ENCODE measurements around the gene MTHFD1L.
"Not testable (repeated sequence)": the region's sequence is repeated elsewhere in the genome, so short reads cannot be mapped to it uniquely, and the experiment has no call there.

Gene MTHFD1L

DNA sequence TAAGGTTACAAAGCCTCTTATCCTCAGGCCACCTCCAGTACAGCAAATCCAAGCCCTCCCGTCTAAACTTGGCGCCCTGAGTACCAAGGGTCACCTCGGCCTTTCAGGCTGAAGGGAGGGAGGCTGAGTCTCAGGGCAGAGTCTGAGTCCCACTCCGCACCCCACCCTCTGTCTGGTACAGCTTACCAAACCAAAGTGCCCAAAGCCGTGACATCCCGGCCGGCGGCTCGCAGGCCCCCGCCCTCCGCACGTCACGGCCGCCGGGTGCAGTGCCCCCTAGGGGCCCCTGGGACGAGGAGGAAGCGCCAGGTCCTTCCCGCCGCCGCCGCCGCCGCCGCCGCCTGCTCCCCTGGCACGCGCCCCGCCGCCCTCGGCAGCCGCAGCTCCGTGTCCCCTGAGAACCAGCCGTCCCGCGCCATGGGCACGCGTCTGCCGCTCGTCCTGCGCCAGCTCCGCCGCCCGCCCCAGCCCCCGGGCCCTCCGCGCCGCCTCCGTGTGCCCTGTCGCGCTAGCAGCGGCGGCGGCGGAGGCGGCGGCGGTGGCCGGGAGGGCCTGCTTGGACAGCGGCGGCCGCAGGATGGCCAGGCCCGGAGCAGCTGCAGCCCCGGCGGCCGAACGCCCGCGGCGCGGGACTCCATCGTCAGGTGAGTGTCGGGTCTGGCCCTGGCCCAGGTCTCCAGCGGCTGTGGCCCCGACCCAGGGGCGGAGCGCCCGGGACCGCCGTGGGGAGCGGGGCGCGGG, at the start of gene MTHFD1L:
Gene MTHFD1L (plus strand): TSS at position 297 of the 741 bp plus-strand sequence. CDS start 121 bp downstream, at position 418.
- H3K9ac ChIP-seq (ENCODE audit: low read length): peak within 1 kb of the TSS; percentile 89
- H3K4me3 ChIP-seq (ENCODE audit: low read length): peak within 1 kb of the TSS; percentile 78
- H3K27ac ChIP-seq (ENCODE audit: low read depth, low read length): peak within 1 kb of the TSS; percentile 87
- peaks cover 3% of the 10 kb centered on the region for H3K4me1 ChIP-seq (ENCODE audit: control insufficient read depth, insufficient read depth, low read length)
- H3K36me3 ChIP-seq (ENCODE audit: control insufficient read depth, insufficient read depth, low read length): no peaks in the 10 kb centered on the region
- no peaks in the 10 kb centered on the region for H3K27me3 ChIP-seq (ENCODE audit: control insufficient read depth, insufficient read depth, low read length)

DNA sequence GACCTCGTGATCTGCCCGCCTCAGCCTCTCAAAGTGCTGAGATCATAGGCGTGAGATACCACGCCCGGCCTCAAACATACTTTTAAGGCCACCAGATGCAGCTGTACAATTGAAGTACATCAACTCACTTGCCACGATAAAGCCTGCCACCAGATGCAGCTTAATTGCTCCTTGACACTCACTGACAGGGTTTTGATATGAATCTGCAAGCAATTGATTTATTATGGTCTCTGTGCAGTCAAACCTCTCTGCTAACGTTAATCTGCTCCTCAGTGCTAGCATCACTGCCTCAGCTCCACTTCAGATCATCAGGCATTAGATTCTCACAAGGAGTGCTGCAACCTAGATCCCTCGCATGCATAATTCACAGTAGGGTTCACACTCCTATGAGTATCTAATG, 48.9 kb upstream of the MTHFD1L start:
- H3K9ac ChIP-seq (ENCODE audit: low read length); H3K27ac ChIP-seq (ENCODE audit: low read depth, low read length); H3K4me1 ChIP-seq (ENCODE audit: control insufficient read depth, insufficient read depth, low read length); H3K4me3 ChIP-seq (ENCODE audit: low read length); H3K27me3 ChIP-seq (ENCODE audit: control insufficient read depth, insufficient read depth, low read length); H3K36me3 ChIP-seq (ENCODE audit: control insufficient read depth, insufficient read depth, low read length): not testable (repeated sequence)

DNA sequence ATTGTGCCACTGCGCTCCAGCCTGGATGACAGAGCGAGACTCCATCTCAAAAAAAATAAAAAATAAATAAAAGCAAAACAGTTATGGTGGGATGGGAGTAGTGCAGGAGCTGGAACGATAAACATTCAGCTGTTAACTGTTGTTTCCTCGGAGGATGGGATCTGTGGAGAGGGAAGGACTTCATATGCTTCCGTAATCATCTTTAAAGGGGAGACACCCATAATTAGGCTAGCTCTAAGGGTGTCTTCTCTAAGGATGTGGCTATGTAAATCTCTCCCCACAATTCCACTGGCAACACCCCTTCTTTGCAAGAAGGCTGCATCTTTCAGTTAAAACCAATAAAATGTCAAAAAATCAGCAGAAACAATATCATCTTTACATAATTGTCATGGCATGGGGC, 42.6 kb upstream of the MTHFD1L start:
- H3K27ac ChIP-seq (ENCODE audit: low read depth, low read length): no peak overlapping the region
- H3K4me1 ChIP-seq (ENCODE audit: control insufficient read depth, insufficient read depth, low read length): no peaks in the 10 kb centered on the region
- no peaks in the 10 kb centered on the region for H3K36me3 ChIP-seq (ENCODE audit: control insufficient read depth, insufficient read depth, low read length)
- H3K27me3 ChIP-seq (ENCODE audit: control insufficient read depth, insufficient read depth, low read length): no peaks in the 10 kb centered on the region
- H3K9ac ChIP-seq (ENCODE audit: low read length): no peak overlapping the region
- H3K4me3 ChIP-seq (ENCODE audit: low read length): no peak overlapping the region

DNA sequence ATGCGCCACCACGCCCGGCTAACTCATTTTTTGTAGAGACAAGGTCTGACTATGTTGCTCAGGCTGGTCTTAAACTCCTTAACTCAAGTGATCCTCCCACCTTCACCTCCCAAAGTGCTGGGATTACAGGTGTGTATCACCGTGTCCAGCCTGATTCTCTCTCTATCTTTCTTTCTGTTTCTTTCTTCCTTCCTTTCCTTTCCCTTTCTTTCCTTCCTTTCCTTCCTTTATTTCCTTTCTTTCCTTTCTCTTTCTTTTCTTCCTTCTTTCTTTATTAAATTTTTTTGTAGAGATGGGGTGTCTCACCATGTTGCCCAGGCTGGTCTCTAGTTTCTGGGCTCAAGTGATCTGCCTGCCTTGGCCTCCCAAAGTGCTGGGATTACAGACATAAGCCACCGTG, 38.7 kb upstream of the MTHFD1L start:
- no peak overlapping the region for H3K27ac ChIP-seq (ENCODE audit: low read depth, low read length)
- H3K4me3 ChIP-seq (ENCODE audit: low read length): no peak overlapping the region
- H3K9ac ChIP-seq (ENCODE audit: low read length): no peak overlapping the region
- H3K4me1 ChIP-seq (ENCODE audit: control insufficient read depth, insufficient read depth, low read length): no peaks in the 10 kb centered on the region
- no peaks in the 10 kb centered on the region for H3K27me3 ChIP-seq (ENCODE audit: control insufficient read depth, insufficient read depth, low read length)
- peaks cover 3% of the 10 kb centered on the region for H3K36me3 ChIP-seq (ENCODE audit: control insufficient read depth, insufficient read depth, low read length)

DNA sequence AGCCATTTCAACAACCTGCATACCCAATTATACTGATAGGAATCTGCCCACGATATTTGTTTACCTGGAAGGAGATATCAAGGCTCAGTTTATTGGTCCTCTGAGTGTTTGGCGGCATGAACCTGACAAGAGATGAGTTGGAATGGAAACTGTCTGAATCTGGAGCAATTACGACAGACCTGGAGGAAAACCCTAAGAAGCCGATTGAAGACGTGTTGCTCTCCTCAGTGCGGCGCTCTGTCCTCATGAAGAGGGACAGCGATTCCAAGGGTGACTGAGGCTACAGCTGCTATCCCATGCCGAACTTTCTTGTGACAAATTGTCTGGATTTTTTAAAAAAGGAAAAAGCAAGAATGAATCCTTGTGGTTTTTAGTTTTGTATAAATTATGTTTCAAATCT, 37.4 kb upstream of the MTHFD1L start:
- not testable (repeated sequence) for H3K27me3 ChIP-seq (ENCODE audit: control insufficient read depth, insufficient read depth, low read length); H3K36me3 ChIP-seq (ENCODE audit: control insufficient read depth, insufficient read depth, low read length); H3K4me1 ChIP-seq (ENCODE audit: control insufficient read depth, insufficient read depth, low read length); H3K4me3 ChIP-seq (ENCODE audit: low read length); H3K27ac ChIP-seq (ENCODE audit: low read depth, low read length); H3K9ac ChIP-seq (ENCODE audit: low read length)

DNA sequence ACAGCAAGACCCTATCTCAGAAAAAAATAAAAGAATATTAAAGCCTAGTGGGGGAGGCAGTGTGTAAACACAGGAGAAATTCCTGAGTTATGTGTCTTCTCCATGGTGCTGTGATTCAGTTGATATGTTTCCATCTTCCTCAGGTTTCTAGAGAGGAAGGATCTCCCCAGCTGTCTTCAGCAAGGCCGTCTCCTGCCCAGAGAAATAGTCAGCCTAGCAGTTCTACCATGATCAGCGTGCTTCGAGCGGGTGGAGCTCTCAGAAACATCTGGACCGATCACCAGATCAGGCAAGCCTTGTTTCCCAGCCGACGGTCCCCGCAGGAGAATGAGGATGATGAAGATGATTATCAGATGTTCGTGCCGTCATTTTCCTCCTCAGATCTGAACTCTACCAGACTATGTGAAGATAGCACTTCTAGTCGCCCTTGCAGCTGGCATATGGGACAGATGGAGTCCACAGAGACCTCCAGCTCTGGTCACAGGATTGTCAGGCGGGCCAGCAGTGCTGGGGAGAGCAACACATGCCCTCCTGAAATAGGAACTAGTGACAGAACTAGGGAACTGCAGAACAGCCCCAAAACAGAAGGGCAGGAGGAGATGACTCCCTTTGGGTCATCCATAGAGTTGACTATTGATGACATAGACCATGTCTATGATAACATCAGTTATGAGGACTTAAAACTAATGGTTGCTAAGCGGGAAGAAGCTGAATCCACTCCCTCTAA, 34.9 kb upstream of the MTHFD1L start:
- H3K4me1 ChIP-seq (ENCODE audit: control insufficient read depth, insufficient read depth, low read length): no peaks in the 10 kb centered on the region
- no peaks in the 10 kb centered on the region for H3K27me3 ChIP-seq (ENCODE audit: control insufficient read depth, insufficient read depth, low read length)

DNA sequence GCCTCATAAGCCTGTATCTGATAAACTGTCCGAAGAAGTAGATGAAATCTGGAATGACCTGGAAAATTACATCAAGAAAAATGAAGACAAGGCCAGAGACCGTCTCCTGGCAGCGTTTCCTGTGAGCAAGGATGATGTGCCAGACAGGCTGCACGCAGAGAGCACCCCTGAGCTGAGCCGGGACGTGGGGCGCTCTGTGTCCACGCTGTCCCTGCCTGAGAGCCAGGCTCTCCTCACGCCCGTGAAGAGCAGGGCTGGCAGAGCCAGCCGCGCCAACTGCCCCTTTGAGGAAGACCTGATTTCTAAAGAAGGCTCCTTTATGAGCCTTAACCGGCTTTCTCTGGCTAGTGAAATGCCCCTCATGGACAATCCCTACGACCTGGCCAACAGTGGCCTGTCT, 33.9 kb upstream of the MTHFD1L start:
- Histone ChIP-seq H3K4me1 (ENCODE audit: control insufficient read depth, insufficient read depth, low read length) (no peaks in the 10 kb centered on the region), H3K27me3 (ENCODE audit: control insufficient read depth, insufficient read depth, low read length) (no peaks in the 10 kb centered on the region), H3K4me3 (ENCODE audit: low read length) (no peak overlapping the region), H3K9ac (ENCODE audit: low read length) (no peak overlapping the region), H3K36me3 (ENCODE audit: control insufficient read depth, insufficient read depth, low read length) (peaks cover 5% of the 10 kb centered on the region), H3K27ac (ENCODE audit: low read depth, low read length) (no peak overlapping the region)

More for the DNA sequence above, 34.9 kb upstream of the MTHFD1L start:
- Histone ChIP-seq H3K27ac (ENCODE audit: low read depth, low read length) (no peak overlapping the region), H3K36me3 (ENCODE audit: control insufficient read depth, insufficient read depth, low read length) (peaks cover 5% of the 10 kb centered on the region), H3K4me3 (ENCODE audit: low read length) (no peak overlapping the region), H3K9ac (ENCODE audit: low read length) (no peak overlapping the region)

DNA sequence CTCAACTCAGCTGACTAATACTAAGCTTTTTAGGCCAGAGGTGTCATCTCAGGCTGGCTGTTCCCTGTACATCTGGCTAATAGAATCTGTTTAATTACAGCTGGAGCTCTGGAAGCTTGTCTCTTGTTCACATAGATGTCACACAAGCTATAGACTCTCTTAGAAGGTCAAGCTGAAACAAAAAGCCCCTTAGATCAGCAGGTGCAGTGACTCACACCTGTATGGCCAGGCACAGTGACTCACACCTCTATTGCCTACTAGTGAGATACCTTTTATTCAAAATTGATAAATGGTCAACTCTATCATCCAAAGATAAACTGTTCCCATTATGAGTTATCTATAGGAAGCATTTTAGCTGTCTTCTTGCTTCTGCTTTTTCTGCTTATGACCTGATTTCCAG, 29.9 kb upstream of the MTHFD1L start:
- Histone ChIP-seq H3K4me3 (ENCODE audit: low read length) (no peak overlapping the region), H3K9ac (ENCODE audit: low read length) (no peak overlapping the region), H3K4me1 (ENCODE audit: control insufficient read depth, insufficient read depth, low read length) (no peaks in the 10 kb centered on the region), H3K36me3 (ENCODE audit: control insufficient read depth, insufficient read depth, low read length) (peaks cover 14% of the 10 kb centered on the region), H3K27ac (ENCODE audit: low read depth, low read length) (no peak overlapping the region), H3K27me3 (ENCODE audit: control insufficient read depth, insufficient read depth, low read length) (no peaks in the 10 kb centered on the region)

DNA sequence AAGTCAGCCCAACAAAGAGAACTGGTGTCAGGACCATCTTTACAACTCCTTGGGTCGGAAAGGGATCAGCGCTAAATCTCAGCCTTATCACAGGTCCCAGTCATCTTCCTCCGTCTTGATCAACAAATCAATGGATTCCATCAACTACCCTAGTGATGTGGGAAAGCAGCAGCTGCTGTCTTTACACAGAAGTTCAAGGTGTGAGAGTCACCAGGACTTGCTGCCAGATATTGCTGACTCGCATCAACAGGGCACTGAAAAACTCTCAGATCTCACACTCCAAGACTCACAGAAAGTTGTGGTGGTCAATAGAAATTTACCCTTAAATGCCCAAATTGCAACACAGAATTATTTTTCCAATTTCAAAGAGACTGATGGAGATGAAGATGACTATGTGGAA, 25.3 kb upstream of the MTHFD1L start:
- no peaks in the 10 kb centered on the region for H3K27me3 ChIP-seq (ENCODE audit: control insufficient read depth, insufficient read depth, low read length)
- H3K27ac ChIP-seq (ENCODE audit: low read depth, low read length): no peak overlapping the region
- H3K36me3 ChIP-seq (ENCODE audit: control insufficient read depth, insufficient read depth, low read length): peaks cover 9% of the 10 kb centered on the region
- no peak overlapping the region for H3K9ac ChIP-seq (ENCODE audit: low read length)
- H3K4me3 ChIP-seq (ENCODE audit: low read length): no peak overlapping the region
- H3K4me1 ChIP-seq (ENCODE audit: control insufficient read depth, insufficient read depth, low read length): no peaks in the 10 kb centered on the region

DNA sequence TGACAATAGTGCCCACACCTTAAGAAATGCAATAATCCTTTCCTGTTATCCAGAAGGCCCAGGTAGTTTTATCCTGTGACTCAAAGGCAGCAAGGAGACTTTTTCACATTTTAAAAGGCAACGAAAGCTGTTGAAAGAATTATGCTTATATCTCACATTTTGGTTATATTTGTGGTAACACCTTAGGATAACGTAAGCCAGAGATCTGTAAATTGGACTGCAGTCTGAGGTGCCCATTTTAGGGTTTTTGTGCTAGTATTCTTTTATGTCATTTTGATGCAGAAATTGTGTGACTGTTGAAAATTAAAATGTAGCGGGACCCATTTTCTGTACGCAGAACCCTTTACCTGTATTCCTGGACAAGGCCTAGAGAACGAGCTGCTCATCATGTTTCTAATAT, 24.3 kb upstream of the MTHFD1L start:
- Histone ChIP-seq H3K9ac (ENCODE audit: low read length) (no peak overlapping the region), H3K4me1 (ENCODE audit: control insufficient read depth, insufficient read depth, low read length) (no peaks in the 10 kb centered on the region), H3K27me3 (ENCODE audit: control insufficient read depth, insufficient read depth, low read length) (no peaks in the 10 kb centered on the region), H3K27ac (ENCODE audit: low read depth, low read length) (no peak overlapping the region), H3K36me3 (ENCODE audit: control insufficient read depth, insufficient read depth, low read length) (peaks cover 9% of the 10 kb centered on the region), H3K4me3 (ENCODE audit: low read length) (no peak overlapping the region)

DNA sequence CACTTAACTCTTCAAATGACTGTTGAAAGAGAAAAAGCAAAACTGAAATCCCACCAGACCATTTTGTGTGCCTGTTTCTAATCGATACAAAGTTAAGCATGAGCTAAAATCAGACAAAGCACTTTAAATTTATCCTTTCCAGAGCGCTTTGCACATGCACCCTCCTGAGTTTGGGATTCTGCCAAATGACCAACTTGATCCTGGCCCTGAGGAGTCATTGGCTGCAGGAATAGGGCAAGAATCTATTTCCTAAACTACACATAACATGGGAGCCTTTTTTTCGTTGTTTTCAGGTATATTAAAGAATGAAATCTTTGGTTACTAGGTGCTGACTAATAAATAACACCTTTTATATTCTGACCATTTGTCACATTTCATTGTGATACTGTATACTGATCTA, 23.8 kb upstream of the MTHFD1L start:
- H3K9ac ChIP-seq (ENCODE audit: low read length): no peak overlapping the region
- H3K27me3 ChIP-seq (ENCODE audit: control insufficient read depth, insufficient read depth, low read length): no peaks in the 10 kb centered on the region
- H3K4me1 ChIP-seq (ENCODE audit: control insufficient read depth, insufficient read depth, low read length): no peaks in the 10 kb centered on the region
- H3K4me3 ChIP-seq (ENCODE audit: low read length): no peak overlapping the region
- no peak overlapping the region for H3K27ac ChIP-seq (ENCODE audit: low read depth, low read length)
- peaks cover 9% of the 10 kb centered on the region for H3K36me3 ChIP-seq (ENCODE audit: control insufficient read depth, insufficient read depth, low read length)

DNA sequence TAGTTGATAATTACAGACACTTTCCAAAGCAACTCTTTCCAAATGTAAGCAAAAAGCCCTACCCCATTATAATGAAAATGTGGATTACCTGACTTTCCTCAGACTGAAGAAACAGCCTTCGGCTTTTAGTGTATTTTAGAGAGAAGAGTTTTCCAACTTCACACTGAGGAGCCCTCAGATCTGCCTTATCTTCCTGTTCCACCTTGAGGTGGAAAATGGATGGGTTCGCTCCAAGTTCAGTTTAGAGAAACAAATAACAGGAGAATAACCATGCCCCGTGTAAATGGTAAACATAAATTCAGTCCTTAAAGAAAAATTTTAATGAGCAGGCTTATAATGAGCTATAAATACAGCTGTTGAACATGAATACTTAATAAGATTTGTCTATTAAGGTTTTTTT, 21.1 kb upstream of the MTHFD1L start:
- H3K27ac ChIP-seq (ENCODE audit: low read depth, low read length): no peak overlapping the region
- H3K36me3 ChIP-seq (ENCODE audit: control insufficient read depth, insufficient read depth, low read length): peaks cover 9% of the 10 kb centered on the region
- no peak overlapping the region for H3K4me3 ChIP-seq (ENCODE audit: low read length)
- H3K4me1 ChIP-seq (ENCODE audit: control insufficient read depth, insufficient read depth, low read length): no peaks in the 10 kb centered on the region
- H3K9ac ChIP-seq (ENCODE audit: low read length): no peak overlapping the region
- no peaks in the 10 kb centered on the region for H3K27me3 ChIP-seq (ENCODE audit: control insufficient read depth, insufficient read depth, low read length)

DNA sequence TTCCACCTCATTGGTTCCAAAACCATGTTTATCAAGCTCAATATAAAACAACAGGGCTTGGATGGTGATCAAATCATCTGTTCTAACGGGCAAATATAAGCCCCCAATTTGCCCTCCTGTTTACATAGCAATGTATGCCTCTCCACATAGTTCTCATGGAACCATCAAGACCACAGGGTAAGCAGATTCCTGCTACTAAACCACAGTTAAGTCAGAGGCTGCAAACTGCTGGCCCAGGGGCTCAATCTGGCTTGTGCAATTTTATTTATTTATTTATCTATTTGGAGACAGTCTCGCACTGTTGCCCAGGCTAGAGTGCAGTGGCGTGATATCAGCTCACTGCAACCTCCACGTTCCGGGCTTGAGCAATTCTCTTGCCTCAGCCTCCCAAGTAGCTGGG, 18.9 kb upstream of the MTHFD1L start:
- Histone ChIP-seq H3K9ac (ENCODE audit: low read length) (no peak overlapping the region), H3K27me3 (ENCODE audit: control insufficient read depth, insufficient read depth, low read length) (no peaks in the 10 kb centered on the region), H3K27ac (ENCODE audit: low read depth, low read length) (no peak overlapping the region), H3K36me3 (ENCODE audit: control insufficient read depth, insufficient read depth, low read length) (no peaks in the 10 kb centered on the region), H3K4me1 (ENCODE audit: control insufficient read depth, insufficient read depth, low read length) (no peaks in the 10 kb centered on the region), H3K4me3 (ENCODE audit: low read length) (no peak overlapping the region)
